KOPT-K1 (cell line): ENCODE results near the gene ZNF221.

Source experiments
- H3K27ac ChIP-seq: fragments of 200-600 bp; sonication (generic); 2 replicates; pipeline ENCODE4 v1.5.1; 2016; ENCODE audit warnings: antibody characterized with exemption, mild to moderate bottlenecking, low read depth, low read length; ENCODE audit not compliant: poor library complexity, severe bottlenecking
- H3K36me3 ChIP-seq: fragments of 200-600 bp; sonication (generic); 2 replicates; pipeline ENCODE4 v1.5.1; 2017; ENCODE audit warnings: antibody characterized with exemption, mild to moderate bottlenecking, low read length, moderate library complexity; ENCODE audit not compliant: insufficient read depth
- H3K9me3 ChIP-seq: fragments of 200-600 bp; sonication (generic); 2 replicates; pipeline ENCODE4 v1.5.1; 2017; ENCODE audit warnings: antibody characterized with exemption, low read length, mild to moderate bottlenecking; ENCODE audit not compliant: insufficient read depth, poor library complexity, severe bottlenecking

The ZNF221 gene

GRCh38 chr19:44002566-44003460 is 51.8 kb downstream of the ZNF221 start, which contains the start of gene ZNF230:
Gene ZNF230, plus strand, starts transcription at chr19:44002957. Its CDS starts 4,122 bp downstream, at chr19:44007079.
- Histone ChIP-seq H3K27ac (peak within 1 kb of the TSS; percentile 67), H3K36me3 (peaks cover 16% of the 10 kb centered on the region), H3K9me3 (peaks cover 14% of the 10 kb centered on the region)

GRCh38 chr19:44003461-44004009 is 52.5 kb downstream of the ZNF221 start:
- peaks cover 23% of the 10 kb centered on the region for H3K36me3 ChIP-seq
- H3K9me3 ChIP-seq: peaks cover 21% of the 10 kb centered on the region
- peak overlapping the region; percentile 67 for H3K27ac ChIP-seq

GRCh38 chr19:44005973-44006372 is 54.9 kb downstream of the ZNF221 start:
- Histone ChIP-seq H3K36me3 (peaks cover 48% of the 10 kb centered on the region), H3K27ac (no peak overlapping the region), H3K9me3 (peaks cover 45% of the 10 kb centered on the region)

GRCh38 chr19:44007473-44007872 is 56.4 kb downstream of the ZNF221 start:
- H3K9me3 ChIP-seq: peaks cover 60% of the 10 kb centered on the region
- H3K27ac ChIP-seq: no peak overlapping the region
- H3K36me3 ChIP-seq: peaks cover 63% of the 10 kb centered on the region

- Histone ChIP-seq H3K27ac (no peak overlapping the region), H3K9me3 (peaks cover 80% of the 10 kb centered on the region), H3K36me3 (peaks cover 67% of the 10 kb centered on the region)
These were observed 59.4 kb downstream of the ZNF221 start for GRCh38 chr19:44010468-44010867.
